Colonic mucosa (tissue), 4 donors: ENCODE data around the gene ITGA2B. TPM values are rescaled to one million over a fixed set of nuclear protein-coding genes. Genes with fewer than 3 reads are reported as not detected.

Source experiments
- DNase-seq: peaks from one replicate; pipeline ENCODE4 v3.0.0-alpha.2; 2020
- H3K27ac ChIP-seq: fragments of 200-600 bp; one replicate; pipeline ENCODE4 v1.8.0; 2021
- H3K27me3 ChIP-seq: fragments of 200-600 bp; one replicate; pipeline ENCODE4 v1.8.0; 2021
- H3K36me3 ChIP-seq: fragments of 200-600 bp; one replicate; pipeline ENCODE4 v1.8.0; 2021
- H3K4me1 ChIP-seq: fragments of 200-600 bp; one replicate; pipeline ENCODE4 v1.8.0; 2021; ENCODE audit warnings: mild to moderate bottlenecking
- H3K4me3 ChIP-seq: fragments of 200-600 bp; one replicate; pipeline ENCODE4 v1.8.0; 2021
- H3K9ac ChIP-seq, 2 donors: one replicate each; pipeline ENCODE4 v1.7.0; 2013; ENCODE audit warnings: control low read depth in 2 of 2, low read depth in 2 of 2, low read length in 2 of 2
- H3K9me3 ChIP-seq: fragments of 200-600 bp; one replicate; pipeline ENCODE4 v1.8.0; 2021
- intact Hi-C: fragments of 100-400 bp; cut with DNase I; formaldehyde crosslinking; loops from one replicate; pipeline ENCODE4 v1.14.1; 2022
- total RNA-seq, 2 donors: library from RNA; stranded (reverse); fragmentation: NEBNext Ultra II Directional in 1 of 2; extraction: Animal tissue kit (Norgen Biotek cat#: 25700) in 1 of 2; gene quantifications; one replicate each; pipeline ENCODE4 v1.2.1, GENCODE V29; 2021
- TF ChIP-seq, protein P1 (sequence below): fragments of 200-600 bp; IDR thresholded peaks from one replicate; pipeline ENCODE4 v1.8.0; 2022; ENCODE audit warnings: antibody characterized with exemption, mild to moderate bottlenecking
- donor health status: healthy.
- donor health status: DM: no; HTN: no; CAD: no.
- donor health status: DM: no; HTN: no; CAD: no.

ITGA2B gene
- under 1 TPM; 0.37 to 0.69 TPM for total RNA-seq

- H3K4me1 ChIP-seq, result no peaks in the 10 kb centered on the region
- H3K9ac ChIP-seq, result no peak within 1 kb of the TSS
- H3K27me3 ChIP-seq, result peaks cover 9% of the 10 kb centered on the region
- H3K4me3 ChIP-seq, result no peak within 1 kb of the TSS
- intact Hi-C loops, result no loop called here
- no peaks in the 10 kb centered on the region for H3K36me3 ChIP-seq
- DNase-seq, result no peak
- no peak within 1 kb of the TSS for H3K27ac ChIP-seq
- H3K9me3 ChIP-seq, result no peaks in the 10 kb centered on the region
- TF ChIP-seq, protein P1, sequence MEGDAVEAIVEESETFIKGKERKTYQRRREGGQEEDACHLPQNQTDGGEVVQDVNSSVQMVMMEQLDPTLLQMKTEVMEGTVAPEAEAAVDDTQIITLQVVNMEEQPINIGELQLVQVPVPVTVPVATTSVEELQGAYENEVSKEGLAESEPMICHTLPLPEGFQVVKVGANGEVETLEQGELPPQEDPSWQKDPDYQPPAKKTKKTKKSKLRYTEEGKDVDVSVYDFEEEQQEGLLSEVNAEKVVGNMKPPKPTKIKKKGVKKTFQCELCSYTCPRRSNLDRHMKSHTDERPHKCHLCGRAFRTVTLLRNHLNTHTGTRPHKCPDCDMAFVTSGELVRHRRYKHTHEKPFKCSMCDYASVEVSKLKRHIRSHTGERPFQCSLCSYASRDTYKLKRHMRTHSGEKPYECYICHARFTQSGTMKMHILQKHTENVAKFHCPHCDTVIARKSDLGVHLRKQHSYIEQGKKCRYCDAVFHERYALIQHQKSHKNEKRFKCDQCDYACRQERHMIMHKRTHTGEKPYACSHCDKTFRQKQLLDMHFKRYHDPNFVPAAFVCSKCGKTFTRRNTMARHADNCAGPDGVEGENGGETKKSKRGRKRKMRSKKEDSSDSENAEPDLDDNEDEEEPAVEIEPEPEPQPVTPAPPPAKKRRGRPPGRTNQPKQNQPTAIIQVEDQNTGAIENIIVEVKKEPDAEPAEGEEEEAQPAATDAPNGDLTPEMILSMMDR, result no peak
Observed at GRCh38 chr17:44389281-44389680, at the start of gene ITGA2B. Gene ITGA2B, minus strand, starts transcription at chr17:44389649. Its CDS starts 176 bp downstream, at chr17:44389473.

GRCh38 chr17:44439168-44439567 lies 49.7 kb upstream of the ITGA2B start:
- no peaks in the 10 kb centered on the region for H3K36me3 ChIP-seq
- H3K4me1 ChIP-seq, result no peaks in the 10 kb centered on the region
- H3K9ac ChIP-seq, result no peak overlapping the region
- TF ChIP-seq, protein P1, result no peak
- intact Hi-C loops, result no loop called here
- H3K4me3 ChIP-seq, result no peak overlapping the region
- no peaks in the 10 kb centered on the region for H3K9me3 ChIP-seq
- no peak for DNase-seq
- H3K27me3 ChIP-seq, result no peaks in the 10 kb centered on the region
- no peak overlapping the region for H3K27ac ChIP-seq

- H3K9me3 ChIP-seq, result no peaks in the 10 kb centered on the region
- no peaks in the 10 kb centered on the region for H3K4me1 ChIP-seq
- H3K9ac ChIP-seq, result no peak overlapping the region
- H3K27me3 ChIP-seq, result no peaks in the 10 kb centered on the region
- peaks cover 4% of the 10 kb centered on the region for H3K36me3 ChIP-seq
- no peak overlapping the region for H3K4me3 ChIP-seq
- intact Hi-C loops, result no loop called here
- H3K27ac ChIP-seq, result no peak overlapping the region
- no peak for DNase-seq
- TF ChIP-seq, protein P1, result no peak
Observed at GRCh38 chr17:44438636-44439035, 49.2 kb upstream of the ITGA2B start.

- no peak for DNase-seq
- intact Hi-C loops, result no loop called here
- no peaks in the 10 kb centered on the region for H3K4me1 ChIP-seq
- H3K27ac ChIP-seq, result no peak overlapping the region
- TF ChIP-seq, protein P1, result no peak
- peaks cover 4% of the 10 kb centered on the region for H3K36me3 ChIP-seq
- no peak overlapping the region for H3K4me3 ChIP-seq
- no peaks in the 10 kb centered on the region for H3K27me3 ChIP-seq
- H3K9me3 ChIP-seq, result no peaks in the 10 kb centered on the region
- no peak overlapping the region for H3K9ac ChIP-seq
Observed at GRCh38 chr17:44436336-44436735, 46.9 kb upstream of the ITGA2B start.

DNA sequence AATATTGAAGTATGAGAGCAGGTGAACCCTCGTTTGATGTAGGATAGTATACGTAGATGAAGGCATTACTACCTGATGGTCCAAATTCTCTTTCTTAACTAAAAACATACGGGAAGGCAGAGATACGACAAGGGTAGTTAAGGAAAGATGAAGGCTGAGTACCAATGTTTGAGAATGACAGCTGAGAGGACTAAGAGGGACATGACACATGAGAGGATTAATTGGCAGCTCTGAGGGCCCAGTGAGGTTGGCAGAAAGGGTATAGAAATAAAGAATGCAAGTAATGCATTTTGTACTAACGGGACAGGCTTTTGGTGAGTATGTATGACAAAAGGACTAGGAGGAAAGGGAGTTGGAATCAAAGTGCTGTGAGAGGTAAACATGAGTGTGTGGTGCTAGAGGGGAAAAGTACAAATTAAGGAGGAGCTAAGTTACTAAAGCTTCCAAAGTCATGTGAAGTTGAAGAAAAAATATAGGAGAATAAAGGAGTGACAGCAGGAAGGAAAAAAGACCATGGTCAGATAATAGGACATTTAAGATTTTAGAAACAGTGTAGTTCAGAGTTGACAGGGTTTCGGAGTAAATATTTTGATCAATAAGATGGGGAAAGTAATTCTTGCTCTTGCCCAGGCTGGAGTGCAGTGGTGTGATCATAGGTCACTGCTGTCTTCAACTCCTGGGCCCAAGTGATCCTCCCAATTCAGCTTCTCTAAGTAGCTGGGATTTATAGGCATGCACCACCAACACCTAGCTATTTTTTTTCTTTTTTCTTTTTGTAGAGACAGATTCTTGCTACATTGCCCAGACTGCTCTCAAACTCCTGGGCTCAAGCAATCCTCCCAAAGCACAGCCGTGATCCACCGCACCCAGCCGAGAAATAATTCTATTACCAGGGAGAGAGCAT lies 43.1 kb upstream of the ITGA2B start:
- Histone ChIP-seq H3K36me3 (peaks cover 4% of the 10 kb centered on the region), H3K27ac (no peak overlapping the region), H3K4me1 (no peaks in the 10 kb centered on the region), H3K27me3 (no peaks in the 10 kb centered on the region), H3K4me3 (no peak overlapping the region), H3K9ac (no peak overlapping the region), H3K9me3 (no peaks in the 10 kb centered on the region)
- no peak for DNase-seq
- TF ChIP-seq, protein P1, result no peak
- intact Hi-C loops, result no loop called here
